ENCODE results near the gene PSD2. TPM values are rescaled to one million over a fixed set of nuclear protein-coding genes. Genes with fewer than 3 reads are reported as not detected.

The PSD2 gene
- total and polyA plus RNA-seq, 7 donors = under 0.01 to 0.28 (median 0.10) TPM; not detected in 4

GRCh38 chr5:139838381-139839197 lies 43.0 kb downstream of the PSD2 start:
- WGBS, 2 donors = 80 to 86% methylated on average over 12 of the region's 12 CpGs
- no peaks in the 10 kb centered on the region for H3K36me3 ChIP-seq
- H3K4me3 ChIP-seq = no peak overlapping the region
- no peaks in the 10 kb centered on the region for H3K9me3 ChIP-seq
- TF ChIP-seq POLR2A (IDR thresholded peaks at IDR 0.05) (no peak), EP300 (IDR thresholded peaks at IDR 0.05) (no peak), POLR2AphosphoS5 (IDR thresholded peaks at IDR 0.05) (no peak)
- TF ChIP-seq, protein P1, sequence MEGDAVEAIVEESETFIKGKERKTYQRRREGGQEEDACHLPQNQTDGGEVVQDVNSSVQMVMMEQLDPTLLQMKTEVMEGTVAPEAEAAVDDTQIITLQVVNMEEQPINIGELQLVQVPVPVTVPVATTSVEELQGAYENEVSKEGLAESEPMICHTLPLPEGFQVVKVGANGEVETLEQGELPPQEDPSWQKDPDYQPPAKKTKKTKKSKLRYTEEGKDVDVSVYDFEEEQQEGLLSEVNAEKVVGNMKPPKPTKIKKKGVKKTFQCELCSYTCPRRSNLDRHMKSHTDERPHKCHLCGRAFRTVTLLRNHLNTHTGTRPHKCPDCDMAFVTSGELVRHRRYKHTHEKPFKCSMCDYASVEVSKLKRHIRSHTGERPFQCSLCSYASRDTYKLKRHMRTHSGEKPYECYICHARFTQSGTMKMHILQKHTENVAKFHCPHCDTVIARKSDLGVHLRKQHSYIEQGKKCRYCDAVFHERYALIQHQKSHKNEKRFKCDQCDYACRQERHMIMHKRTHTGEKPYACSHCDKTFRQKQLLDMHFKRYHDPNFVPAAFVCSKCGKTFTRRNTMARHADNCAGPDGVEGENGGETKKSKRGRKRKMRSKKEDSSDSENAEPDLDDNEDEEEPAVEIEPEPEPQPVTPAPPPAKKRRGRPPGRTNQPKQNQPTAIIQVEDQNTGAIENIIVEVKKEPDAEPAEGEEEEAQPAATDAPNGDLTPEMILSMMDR (IDR thresholded peaks at IDR 0.05) = no peak
- intact Hi-C loops (cut with DNase I) = no loop called here
- no peaks in the 10 kb centered on the region for H3K4me1 ChIP-seq
- peak; percentile 42 for DNase-seq
- H3K27me3 ChIP-seq = peaks cover 0 to 4% (median 0%) of the 10 kb centered on the region in 3 donors
- no peak overlapping the region for H3K27ac ChIP-seq

DNA sequence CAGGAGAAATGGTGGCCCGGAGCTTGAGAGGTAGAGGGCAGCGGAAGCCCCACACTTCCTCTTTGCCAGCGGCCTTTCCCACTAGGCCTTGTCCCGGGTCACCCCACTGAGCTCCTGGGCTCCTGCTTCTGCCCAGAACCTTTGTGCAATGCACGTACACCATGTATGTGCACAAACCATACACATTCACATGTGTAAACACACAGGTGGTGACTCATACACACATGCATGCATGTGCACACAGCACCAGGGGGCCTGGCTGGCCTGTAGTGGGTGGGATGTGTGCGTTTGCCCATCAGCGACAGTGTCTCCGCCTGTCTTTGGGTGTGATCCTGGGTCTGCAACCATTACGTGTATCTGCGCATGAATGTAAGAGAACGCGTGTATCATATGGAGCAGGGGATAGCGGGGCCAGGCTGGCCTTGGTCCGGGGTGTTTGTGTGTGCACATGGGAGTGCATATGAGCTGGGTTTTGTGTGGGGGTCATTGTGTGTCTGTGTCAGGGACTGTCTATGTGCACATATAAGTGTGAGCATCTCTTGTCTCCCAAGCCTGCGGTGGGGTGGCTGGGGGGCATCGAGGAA lies 43.7 kb downstream of the PSD2 start:
- H3K9me3 ChIP-seq = no peaks in the 10 kb centered on the region
- H3K4me1 ChIP-seq = peaks cover 0 to 4% (median 0%) of the 10 kb centered on the region in 4 donors
- no peak overlapping the region for H3K27ac ChIP-seq
- peaks cover 0 to 9% (median 0%) of the 10 kb centered on the region in 3 donors for H3K27me3 ChIP-seq
- DNase-seq = peak; percentile 49
- no peaks in the 10 kb centered on the region for H3K36me3 ChIP-seq
- 90 to 92% methylated on average over 16 of the region's 16 CpGs for WGBS, 2 donors
- TF ChIP-seq POLR2A (IDR thresholded peaks at IDR 0.05) = no peak
- TF ChIP-seq, protein P1 (IDR thresholded peaks at IDR 0.05) = no peak
- TF ChIP-seq POLR2AphosphoS5 (IDR thresholded peaks at IDR 0.05) = no peak
- TF ChIP-seq EP300 (IDR thresholded peaks at IDR 0.05) = no peak
- no peak overlapping the region for H3K4me3 ChIP-seq
- intact Hi-C loops (cut with DNase I) = no loop called here

DNA sequence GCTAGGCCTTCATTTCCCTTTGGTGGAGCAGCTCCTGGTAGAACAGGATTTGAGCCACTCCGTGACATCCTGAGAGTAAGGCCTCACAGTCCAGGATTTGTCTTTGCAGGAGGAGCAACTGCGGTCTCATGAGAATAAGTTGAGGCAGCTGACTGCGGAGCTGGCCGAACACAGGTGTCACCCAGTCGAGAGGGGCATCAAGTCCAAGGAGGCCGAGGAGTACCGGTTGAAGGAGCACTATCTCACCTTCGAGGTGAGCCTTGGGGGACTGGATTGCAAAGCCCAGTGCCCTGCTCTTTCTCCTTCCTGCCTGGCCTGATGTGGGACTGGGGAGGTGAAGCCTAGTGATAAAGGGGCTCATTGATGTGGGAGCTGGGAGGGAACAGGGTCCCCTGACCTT lies 44.3 kb downstream of the PSD2 start:
- intact Hi-C loops (cut with DNase I) = no loop called here
- WGBS, 2 donors = 86 to 87% methylated on average over 8 of the region's 8 CpGs
- DNase-seq = peak; percentile 56

GRCh38 chr5:139841549-139841948 lies 45.9 kb downstream of the PSD2 start:
- Histone ChIP-seq H3K36me3 (no peaks in the 10 kb centered on the region), H3K4me3 (no peak overlapping the region), H3K9me3 (no peaks in the 10 kb centered on the region), H3K27me3 (peaks cover 0 to 9% (median 0%) of the 10 kb centered on the region in 3 donors), H3K27ac (no peak overlapping the region), H3K4me1 (peaks cover 0 to 7% (median 0%) of the 10 kb centered on the region in 4 donors)
- intact Hi-C loops (cut with DNase I) = no loop called here
- WGBS, 2 donors = 77 to 80% methylated on average over 4 of the region's 4 CpGs
- no peak for DNase-seq
- no peak for TF ChIP-seq POLR2A (IDR thresholded peaks at IDR 0.05)

More for the DNA sequence above, 44.3 kb downstream of the PSD2 start:
- Histone ChIP-seq H3K9me3 (no peaks in the 10 kb centered on the region), H3K27me3 (peaks cover 0 to 9% (median 0%) of the 10 kb centered on the region in 3 donors), H3K4me3 (no peak overlapping the region), H3K36me3 (no peaks in the 10 kb centered on the region), H3K4me1 (peaks cover 0 to 7% (median 0%) of the 10 kb centered on the region in 4 donors), H3K27ac (no peak overlapping the region)
- TF ChIP-seq, protein P1 (IDR thresholded peaks at IDR 0.05) = no peak
- TF ChIP-seq EP300 (IDR thresholded peaks at IDR 0.05) = no peak
- no peak for TF ChIP-seq POLR2A (IDR thresholded peaks at IDR 0.05)
- no peak for TF ChIP-seq POLR2AphosphoS5 (IDR thresholded peaks at IDR 0.05)

- peak; percentile 48 for DNase-seq
- H3K27me3 ChIP-seq = peaks cover 0 to 9% (median 0%) of the 10 kb centered on the region in 3 donors
- peaks cover 0 to 10% (median 2%) of the 10 kb centered on the region in 4 donors for H3K4me1 ChIP-seq
- no peaks in the 10 kb centered on the region for H3K9me3 ChIP-seq
- intact Hi-C loops (cut with DNase I) = no loop called here
- no peak overlapping the region for H3K4me3 ChIP-seq
- 90% methylated on average over 7 of the region's 7 CpGs for WGBS, 2 donors
- H3K36me3 ChIP-seq = no peaks in the 10 kb centered on the region
- TF ChIP-seq POLR2A (IDR thresholded peaks at IDR 0.05) (no peak), POLR2AphosphoS5 (IDR thresholded peaks at IDR 0.05) (no peak), EP300 (IDR thresholded peaks at IDR 0.05) (no peak)
- TF ChIP-seq, protein P1 (IDR thresholded peaks at IDR 0.05) = no peak
- no peak overlapping the region for H3K27ac ChIP-seq
These were observed 46.7 kb downstream of the PSD2 start for GRCh38 chr5:139842321-139842720.

Measured in sigmoid colon (tissue), 7 donors.